ENCODE data around the gene TRPC5OS.

TRPC5OS gene

DNA sequence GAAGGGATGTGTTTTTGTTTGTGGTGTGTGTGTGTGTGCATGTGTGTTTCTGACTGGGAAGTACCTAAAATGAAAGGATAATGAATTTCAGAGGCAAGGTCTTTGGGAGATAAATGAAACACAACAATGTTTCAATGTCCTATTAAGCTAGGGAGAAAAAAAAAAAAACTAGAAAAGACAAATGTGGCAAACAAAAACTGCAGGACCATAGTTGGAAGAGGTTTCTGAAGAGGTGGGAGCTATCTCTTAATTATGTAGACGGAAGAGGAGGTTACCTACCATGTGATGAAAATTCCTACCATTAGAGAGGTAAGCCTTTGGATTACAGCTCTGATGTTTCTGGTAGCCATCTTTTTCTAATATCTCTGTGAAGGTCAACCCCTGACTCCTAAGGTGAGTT lies at the start of gene TRPC5OS:
Gene TRPC5OS (plus strand): TSS at position 301 of the 400 bp plus-strand sequence. CDS start 25,669 bp downstream, outside the sequence.
- DNase-seq: no peak

DNA sequence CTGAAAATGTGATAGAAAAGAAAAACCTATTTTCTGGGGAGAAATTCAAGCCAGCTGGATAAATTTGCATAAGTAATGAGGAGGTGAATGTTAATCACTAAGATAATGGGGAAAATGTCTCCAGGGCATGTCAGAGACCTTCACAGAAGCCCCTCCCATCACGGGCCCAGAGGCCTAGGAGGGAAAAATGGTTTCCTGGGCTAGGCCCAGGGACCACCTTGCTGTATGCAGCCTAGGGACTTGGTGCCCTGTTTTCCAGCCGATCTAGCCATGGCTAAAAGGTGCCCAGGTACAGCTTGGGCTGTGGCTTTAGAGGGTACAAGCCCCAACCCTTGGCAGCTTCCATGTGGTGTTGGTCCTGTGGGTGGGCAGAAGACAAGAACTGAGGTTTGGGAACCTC lies 46.6 kb upstream of the TRPC5OS start:
- DNase-seq: no peak

DNA sequence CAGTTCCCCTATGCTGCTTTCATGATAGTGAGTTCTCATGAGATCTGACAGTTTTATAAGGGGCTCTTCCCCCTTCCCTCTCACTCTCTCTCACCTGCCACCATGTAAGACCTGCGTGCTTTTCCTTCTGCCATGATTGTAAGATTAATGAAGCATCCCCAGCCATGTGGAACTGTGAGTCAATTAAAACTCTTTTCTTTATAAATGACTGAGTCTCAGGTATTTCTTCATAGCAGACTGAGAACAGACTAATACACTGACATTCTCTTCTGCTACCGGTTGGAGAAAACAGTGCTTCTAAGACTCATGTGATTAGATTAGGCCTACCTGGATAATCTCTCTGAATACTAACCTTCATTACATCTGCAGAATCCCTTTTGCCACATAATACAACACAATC lies 45.4 kb upstream of the TRPC5OS start:
- no peak for DNase-seq

DNA sequence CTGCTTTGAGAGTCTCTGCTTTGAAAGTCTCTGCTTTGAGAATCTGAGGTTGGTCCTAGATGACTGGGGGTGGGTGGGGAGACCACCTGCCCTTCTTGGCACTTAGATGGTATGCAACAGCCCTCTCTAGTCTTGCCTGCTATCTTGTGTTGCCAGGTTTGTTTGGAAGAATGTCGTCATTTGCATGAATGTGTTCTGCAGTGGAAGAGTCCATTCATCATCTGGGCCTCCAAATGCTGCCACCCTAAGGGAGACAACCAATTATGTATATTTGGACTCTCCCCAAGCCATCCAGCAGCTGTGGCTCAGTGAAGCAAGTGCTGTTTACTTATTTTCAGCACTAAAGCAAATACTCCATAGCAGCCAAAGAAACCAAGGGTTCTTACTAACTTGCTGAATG lies 44.6 kb upstream of the TRPC5OS start:
- no peak for DNase-seq

DNA sequence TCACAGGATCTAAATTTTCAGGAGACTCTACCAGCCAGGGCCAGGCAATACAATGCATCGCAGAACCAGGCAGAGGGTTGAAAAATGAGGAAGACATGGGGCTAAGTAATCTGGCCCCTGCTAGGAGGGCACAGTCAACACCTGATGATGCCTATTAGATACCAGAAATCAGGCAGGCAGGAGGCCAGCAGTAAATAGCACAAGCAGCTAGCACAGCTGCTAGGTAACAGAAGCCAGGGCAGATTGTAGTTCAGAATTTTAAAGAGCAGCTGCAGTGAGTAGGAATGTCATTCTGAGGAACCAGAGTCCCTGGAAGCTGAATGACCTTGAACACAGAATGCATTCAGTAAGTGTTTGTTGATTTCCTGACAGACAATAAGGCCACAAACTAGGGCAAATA lies 38.8 kb upstream of the TRPC5OS start:
- no peak for DNase-seq

DNA sequence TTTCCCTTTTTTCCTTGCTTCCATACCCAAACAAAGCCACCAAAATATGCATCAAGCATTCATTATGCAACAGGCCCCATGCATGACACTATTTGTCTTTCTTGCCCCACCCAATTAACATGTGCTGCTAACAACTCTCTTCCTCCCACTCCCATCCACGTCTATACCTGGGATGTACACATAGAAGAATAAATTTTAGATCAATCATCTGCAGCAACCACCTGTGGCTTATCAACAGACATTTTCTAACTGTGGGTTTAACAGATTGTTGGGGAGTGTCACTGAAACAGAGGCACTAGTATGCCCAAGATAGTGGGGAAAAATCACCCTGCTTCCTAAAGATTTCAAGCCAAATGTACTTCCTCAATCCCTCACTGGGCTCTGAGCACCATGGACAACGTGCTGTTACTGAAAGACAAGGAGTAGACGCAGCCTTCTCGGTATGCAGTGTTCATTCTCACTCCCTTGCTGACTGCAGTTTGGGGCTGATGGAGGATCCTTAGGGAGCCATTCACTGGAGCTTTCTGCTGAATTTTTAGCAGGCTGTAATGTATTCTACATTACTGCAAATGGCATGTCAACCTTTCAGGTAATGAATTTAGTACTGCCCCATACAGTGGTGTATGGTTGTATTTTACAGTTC lies 28.4 kb upstream of the TRPC5OS start:
- DNase-seq: no peak

DNA sequence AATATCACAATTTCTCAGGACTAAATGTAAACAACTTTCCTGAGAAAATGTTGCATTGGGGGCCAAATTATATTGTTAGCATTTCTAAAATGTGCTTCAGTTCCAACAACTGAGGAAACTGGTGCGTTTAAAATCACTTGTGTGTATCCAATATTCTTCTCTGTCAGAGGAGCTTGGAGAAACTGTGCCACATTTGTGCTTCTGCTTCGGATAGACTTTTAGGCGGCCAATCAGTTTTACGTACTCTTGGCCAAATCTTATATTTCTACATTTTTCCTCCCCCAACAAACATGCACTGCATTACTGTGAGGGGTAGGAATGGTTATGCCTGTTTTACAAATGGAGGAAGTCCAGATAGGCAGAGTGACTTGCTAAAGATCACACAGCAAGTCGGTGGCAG lies 27.4 kb upstream of the TRPC5OS start:
- DNase-seq: no peak

DNA sequence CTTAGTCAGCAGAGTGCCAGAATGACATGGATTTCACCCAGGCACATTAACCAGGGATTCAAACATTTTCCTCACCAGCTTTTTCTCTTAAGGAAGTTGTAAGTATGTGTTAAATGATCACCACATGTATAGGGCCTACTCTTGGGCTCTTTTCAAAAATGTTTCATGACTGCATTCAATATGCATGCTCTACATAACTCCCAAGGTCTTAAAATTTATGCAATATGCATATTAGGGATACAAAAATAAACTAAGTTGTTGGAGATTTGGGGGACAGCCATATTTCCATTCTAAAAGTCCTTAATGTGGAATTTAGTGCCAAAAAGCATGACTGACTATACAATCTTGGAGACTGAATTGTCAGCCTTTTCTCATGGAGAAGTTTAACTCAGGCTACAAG lies 25.0 kb upstream of the TRPC5OS start:
- DNase-seq: no peak

DNA sequence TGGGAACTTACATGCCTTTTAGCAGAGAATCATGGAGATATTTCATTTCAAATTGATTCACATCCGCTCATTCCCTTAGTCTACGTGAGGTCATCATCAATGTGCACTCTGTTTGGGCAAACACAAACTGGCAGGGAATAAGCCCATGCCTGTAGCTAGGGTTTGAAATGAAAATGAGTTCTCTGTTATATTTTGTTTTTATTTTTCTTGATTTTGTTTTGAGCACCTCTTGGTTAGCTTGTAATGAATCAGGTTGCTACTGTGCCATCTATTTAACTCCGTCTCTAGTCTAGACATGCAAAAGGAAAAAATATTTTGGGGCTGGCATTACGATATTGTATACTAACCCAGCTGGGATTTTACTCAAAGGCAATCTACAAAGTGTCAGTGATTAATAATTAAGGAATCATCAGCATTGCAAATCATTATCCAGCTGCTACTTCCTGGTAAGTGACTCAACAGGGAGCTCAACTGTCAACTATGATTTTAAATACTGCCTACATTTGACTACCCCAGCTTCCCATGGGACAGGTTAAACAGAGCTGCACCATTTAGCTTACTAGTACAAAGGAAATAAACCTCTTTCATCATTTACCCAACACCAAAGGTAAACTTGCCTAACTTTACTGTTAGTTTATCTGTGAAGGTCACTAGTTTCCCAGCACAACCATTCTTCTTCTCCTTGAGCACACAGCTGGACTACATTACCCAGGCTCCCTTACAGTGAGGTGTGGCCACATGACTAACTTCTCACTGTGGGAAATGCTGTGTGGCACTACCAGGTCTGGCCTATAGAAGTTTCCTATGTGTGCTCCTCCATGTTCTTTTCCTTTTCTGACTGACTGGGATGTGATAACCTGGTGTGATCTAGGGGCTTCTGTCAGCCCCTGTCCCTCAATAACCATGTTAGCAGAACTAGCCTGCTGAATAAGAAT lies 21.2 kb upstream of the TRPC5OS start:
- no peak for DNase-seq

DNA sequence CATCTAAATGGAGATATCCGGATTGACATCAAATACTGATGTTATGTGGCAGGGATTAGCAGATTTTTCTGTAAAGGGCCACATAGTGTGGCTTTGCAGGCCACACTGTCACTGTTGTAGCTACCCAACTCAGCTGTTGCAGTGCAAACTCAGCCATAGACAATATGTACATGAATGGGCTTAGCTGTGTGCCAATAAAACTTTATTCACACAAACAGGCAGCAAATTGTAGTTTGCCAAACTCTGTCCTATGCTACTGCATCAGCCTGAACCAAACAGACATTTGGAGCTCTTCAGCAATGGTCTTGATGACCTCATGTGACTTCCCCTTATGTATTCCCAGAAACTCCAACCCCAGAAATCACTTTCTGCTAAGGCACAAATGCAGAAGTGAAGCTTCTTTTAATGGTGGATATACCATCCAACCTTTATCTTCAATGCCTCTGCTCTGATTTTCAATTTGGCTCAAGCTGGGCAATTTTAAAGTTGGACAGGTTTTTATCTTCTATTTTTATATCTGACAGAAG lies 18.4 kb upstream of the TRPC5OS start:
- DNase-seq: no peak

DNA sequence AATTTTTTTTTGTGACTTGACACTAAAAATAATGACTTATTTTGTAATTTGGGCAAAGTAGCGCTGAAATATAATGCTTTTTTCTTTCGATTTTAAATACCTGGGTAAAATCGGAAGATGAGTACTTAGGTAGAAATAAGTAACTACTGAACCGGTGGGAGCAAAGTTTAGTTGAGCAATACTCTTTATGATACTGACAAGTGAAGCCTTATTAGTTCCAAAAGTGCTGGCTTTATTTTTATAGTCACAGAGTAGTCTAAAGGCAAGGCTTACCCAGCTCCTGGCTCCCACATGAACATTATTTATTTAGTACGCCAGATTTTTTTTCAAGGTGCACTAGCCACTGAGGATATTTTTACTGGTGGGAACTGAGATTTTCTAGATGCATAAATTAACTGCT lies 14.4 kb upstream of the TRPC5OS start:
- no peak for DNase-seq

DNA sequence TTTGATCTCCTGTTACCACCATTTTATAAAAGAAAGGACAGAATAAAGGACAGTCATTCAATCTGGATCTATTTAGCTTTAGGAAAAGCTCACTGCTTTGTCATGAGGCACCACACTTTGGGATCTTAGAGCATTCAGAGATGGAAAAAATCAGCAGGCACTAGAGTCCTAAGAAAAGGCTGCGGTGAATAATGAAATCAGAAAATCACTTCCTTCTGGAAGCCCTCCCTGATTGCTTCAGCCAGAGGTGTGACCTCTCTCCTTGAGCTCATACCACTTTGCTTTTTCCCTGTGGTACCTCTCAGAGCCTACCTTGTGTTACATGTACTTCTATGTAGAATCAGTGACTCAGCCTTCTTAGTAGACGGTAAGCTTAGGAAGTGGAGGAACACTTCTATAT lies 8.7 kb upstream of the TRPC5OS start:
- no peak for DNase-seq

DNA sequence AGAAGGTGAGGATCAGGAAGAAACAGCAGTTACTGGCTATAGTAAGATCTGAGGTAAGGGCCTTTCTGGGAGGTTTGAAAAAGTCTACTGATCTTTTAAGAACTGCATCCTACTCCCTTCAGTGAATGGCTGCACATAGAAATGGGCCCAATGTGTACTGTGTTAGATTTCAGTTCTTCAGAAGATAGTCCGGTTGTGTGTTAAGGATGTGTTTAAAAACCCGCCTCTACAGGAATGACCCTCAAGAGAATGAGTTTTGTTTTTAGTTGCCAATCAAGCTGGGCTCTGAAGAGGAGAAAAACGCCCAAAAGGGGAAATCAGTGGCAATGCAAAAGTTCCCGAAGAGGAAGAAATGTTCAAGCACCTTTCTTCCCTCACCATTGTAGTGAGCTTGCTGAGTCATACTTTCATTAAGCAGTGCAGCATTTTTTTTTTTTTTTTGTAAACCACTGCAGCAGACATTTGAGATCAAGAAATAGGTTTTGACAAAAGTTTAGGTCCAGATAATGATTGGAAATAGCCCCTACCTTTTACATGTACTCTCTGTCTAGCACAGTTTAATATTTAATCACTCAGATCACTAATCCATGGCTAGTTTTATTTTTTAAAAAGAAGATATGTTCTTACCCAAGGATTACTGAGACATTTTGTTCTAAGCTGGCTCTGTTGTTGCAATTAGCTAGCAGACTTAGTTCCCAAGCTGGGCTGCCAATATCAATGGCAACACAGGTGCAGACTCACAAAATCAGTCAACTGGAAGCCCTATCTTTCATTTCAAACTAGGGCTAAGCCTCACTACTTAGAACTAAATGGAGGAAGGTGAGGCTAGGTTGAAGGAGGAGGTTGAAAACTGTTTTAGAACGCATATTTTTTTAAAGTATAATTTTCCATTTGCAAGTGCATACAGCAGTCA lies 7.0 kb upstream of the TRPC5OS start:
- no peak for DNase-seq

DNA sequence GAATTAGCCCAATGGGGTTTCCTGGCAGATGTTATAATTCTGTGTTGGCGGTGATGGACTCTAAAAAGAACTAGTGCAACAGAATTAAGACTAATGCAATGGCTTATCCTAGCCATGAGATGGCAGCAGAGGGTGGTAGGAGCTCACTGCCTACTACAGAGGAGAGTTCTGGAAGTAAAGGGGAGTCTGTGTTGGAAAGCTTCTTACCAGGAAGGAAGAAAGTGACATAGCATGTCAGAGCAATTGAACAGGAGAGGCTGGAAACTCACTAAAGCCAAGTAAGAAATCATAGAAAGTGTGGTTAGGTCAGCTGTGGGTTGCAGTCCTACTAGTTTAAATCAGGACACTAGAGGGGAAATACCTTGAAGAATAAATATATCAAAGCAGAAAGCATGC lies 6.3 kb upstream of the TRPC5OS start:
- DNase-seq: no peak

DNA sequence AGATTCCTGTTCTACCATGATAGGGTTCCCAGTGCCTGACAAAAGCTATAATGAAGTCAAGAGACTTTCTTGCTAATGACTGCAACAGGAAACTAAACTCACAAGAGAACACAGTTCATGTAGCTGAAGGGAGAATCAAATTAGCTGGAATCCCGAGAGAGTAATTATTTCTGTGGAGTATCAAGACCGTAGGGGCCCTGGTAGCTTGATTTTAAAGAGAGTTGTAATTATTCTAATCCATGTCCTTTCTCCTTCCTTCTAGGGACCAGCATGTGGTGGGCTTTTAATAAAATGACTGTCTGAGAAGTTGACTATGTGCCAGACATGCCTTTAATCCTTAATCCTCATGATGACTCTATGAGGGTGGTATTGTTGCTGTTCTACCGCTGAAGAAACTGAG lies 1.7 kb upstream of the TRPC5OS start:
- DNase-seq: no peak

DNA sequence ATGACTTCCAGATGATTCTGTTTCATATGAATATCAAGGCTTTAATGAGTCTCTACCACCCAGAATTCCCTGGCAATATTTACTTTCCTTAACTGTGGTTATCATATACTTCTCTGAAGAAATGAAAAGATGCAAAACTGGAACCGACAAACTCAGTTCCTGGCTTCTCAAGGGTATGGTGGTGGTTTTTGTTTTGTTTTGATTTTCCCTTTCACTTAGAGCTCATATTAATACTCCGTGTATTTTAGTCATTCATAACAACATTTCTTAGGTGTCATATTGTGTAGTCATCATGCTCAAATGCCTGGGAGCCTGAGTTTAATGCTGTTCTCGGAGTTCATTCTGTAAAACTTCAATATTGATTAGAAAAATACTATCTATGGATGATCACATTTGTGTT lies 665 bp downstream of the TRPC5OS start:
- no peak for DNase-seq

DNA sequence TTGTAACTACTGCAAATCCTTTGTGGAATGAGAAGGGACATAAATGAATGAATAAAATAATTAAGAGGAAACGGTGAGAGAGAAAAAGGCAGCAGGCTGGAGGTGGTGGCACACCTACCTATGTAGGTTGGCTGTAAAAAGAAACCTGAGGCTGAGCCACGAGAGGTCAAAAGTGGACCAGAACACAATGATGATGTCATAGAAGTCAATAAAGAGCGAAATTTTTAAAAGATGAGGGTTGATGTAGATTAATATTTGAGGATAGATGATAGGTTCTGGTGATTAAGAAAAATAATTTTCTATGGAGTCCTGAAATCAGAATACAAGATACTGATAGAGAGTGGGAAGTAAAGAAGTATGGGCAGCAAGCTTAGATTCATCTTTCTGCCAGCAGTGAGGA lies 1.7 kb downstream of the TRPC5OS start:
- no peak for DNase-seq

DNA sequence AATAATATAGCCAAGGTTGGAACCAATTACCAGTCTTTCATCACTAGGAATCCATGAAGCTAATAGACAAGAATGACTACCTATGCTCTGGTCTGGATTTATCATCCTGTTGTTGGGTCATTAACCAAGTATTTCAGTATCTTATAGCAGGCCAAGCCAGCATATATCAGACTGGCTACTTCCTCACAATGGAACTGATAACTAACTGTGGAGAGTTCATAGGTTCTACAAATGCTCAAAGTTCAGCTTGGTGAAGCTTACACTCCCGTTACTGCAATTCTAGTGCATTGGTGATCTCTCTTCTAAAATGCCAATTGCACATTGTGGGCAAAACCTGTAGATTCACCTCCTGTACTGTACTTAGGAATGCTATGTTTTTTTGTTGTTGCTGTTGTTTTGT lies 4.8 kb downstream of the TRPC5OS start:
- DNase-seq: no peak

DNA sequence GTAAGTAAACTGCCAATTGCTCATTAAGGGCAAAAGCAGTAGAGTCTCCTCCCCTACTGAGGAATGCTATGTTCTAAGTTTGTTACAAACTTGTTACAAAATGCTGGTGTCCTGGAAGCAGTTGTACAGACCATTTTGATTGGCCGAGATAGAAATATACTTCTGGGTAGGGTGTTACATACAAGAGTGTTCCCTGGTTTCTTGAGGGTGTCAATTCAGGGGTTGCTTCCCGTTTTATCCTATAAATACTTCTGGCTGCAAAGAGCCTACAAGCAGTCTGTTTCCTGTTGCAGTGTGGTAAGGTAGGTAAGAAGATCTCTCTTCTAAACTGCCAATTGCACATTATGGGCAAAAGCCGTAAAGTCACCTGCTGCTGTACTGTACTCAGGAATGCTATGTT lies 5.7 kb downstream of the TRPC5OS start:
- no peak for DNase-seq

DNA sequence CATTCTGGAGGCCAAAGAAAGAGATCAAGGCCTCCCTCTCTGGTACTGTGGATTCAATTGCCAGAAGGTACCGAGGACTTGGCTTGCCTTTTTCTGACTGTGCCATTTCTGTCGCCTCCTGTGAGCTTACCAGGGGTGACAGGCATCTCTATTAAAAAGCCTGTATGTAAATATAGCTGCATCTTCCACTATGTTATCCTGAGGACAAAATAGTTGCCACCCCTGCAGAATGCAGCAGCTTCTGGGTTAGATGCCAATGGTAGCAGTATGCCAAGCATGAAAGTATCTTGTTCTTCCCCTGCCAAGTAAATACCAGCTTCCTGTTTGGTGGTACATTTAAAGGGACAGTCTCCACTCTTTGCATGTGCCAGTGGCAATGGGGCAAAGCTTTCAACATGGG lies 10.7 kb downstream of the TRPC5OS start:
- DNase-seq: no peak

DNA sequence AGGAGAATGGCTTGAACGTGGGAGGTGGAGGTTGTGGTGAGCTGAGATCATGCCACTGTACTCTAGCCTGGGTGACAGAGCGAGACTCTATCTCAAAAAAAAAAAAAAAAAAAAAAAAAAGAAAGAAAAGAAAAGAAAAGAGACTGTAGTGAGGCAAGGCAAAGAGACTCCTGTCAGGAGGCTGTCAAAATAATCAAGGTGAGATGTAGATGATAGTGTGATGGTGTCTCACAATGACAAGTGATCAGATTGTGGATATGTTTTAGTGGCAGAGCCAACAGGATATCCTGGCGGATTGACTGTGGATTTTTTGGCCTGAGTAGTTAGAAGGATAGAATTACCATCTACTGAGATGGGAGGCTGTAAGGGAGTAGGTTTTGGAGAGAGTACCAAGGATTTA lies 12.6 kb downstream of the TRPC5OS start:
- no peak for DNase-seq

DNA sequence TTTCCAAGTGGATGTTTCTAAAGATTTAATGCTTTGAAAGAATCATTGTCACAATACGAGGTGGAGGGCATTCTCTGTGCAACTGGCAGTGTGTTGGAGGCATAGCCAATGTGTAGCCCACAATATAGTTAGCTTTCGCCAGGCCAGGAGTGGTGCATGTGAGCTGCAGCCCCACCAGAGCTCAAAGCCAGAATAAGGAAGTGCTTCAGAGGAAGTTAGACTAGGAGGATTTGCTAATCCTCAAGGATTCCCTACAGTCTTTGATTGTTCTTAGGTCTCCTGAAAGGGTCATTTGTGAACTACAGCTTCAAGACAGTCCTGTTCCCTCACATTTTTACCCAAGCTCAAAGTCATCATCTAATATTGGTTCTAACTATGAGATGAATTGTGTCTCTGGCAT lies 16.4 kb downstream of the TRPC5OS start:
- no peak for DNase-seq

DNA sequence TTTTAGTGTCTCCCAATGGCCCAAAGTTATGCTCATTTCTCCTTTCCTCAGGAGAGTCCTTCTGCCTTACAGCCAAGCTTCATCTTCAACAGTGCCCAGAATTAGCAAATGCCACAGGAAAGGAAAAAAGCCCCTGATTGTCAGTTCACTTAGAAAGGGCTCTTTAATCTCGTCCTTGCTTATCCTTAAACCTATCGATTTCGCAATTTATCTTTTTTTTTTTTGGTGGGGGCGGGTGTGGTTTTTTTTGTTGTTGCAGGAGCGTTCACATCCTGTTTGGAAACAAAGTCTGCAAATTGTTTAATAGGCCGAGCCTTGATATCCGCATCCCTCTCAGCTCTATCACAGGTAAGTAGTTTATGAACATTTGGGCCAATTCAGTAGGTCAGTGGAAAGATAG lies 20.2 kb downstream of the TRPC5OS start:
- DNase-seq: no peak
